Natural killer cell treated with Interleukin-12 subunit alpha and Interleukin-12 subunit beta and Interleukin-15 and Interleukin-18, amount 100 ng/mL, for 72 hours (primary cell): Measurements from ENCODE around the gene FHIP1A. TPM values are rescaled to one million over a fixed set of nuclear protein-coding genes. Genes with fewer than 3 reads are reported as not detected.
"Not testable (repeated sequence)": the region's sequence is repeated elsewhere in the genome, so short reads cannot be mapped to it uniquely, and the experiment has no call there.

Experiments used
- ATAC-seq, 2 donors: fragments of 150-1000 bp; cut with Tn5 transposase in 1 of 2; sonication (Bioruptor Pico), chemical (Tn5 transposase) in 1 of 2; 2 replicates each; pipeline ENCODE4 v1.10.0; 2021
- DNase-seq: peaks from one replicate; pipeline ENCODE4 v3.0.0; 2022; ENCODE audit warnings: low spot score
- H3K27ac Mint-ChIP-seq, 2 donors: 1 replicate in 1 of 2; 2 replicates in 1 of 2; pipeline ENCODE4 v1.8.0; 2022; ENCODE audit warnings: mixed read lengths in 2 of 2, mild to moderate bottlenecking in 1 of 2, moderate library complexity in 1 of 2
- H3K27me3 Mint-ChIP-seq, 2 donors: 1 replicate in 1 of 2; 2 replicates in 1 of 2; pipeline ENCODE4 v1.8.0; 2022; ENCODE audit warnings: mixed read lengths in 2 of 2
- H3K36me3 Mint-ChIP-seq: one replicate; pipeline ENCODE4 v1.8.0; 2022; ENCODE audit warnings: mixed read lengths
- H3K4me1 Mint-ChIP-seq, 2 donors: 1 replicate in 1 of 2; 2 replicates in 1 of 2; pipeline ENCODE4 v1.8.0; 2022; ENCODE audit warnings: low read depth in 2 of 2, mixed read lengths in 2 of 2, mild to moderate bottlenecking in 1 of 2
- H3K4me3 Mint-ChIP-seq: one replicate; pipeline ENCODE4 v1.8.0; 2022; ENCODE audit warnings: mixed read lengths
- H3K9me3 Mint-ChIP-seq: 2 replicates; pipeline ENCODE4 v1.8.0; 2022; ENCODE audit warnings: mixed read lengths
- total RNA-seq, 2 donors: library from RNA; stranded (reverse); gene quantifications; one replicate each; pipeline ENCODE4 v1.2.3, GENCODE V29; 2022

The FHIP1A gene
- total RNA-seq, 2 donors from 2014 or later: 0.12 to 0.39 TPM

- not testable (repeated sequence) for H3K4me3 Mint-ChIP-seq, H3K36me3 Mint-ChIP-seq, H3K27ac Mint-ChIP-seq, DNase-seq, ATAC-seq, H3K9me3 Mint-ChIP-seq
- Mint-ChIP-seq H3K4me1 (peaks cover 18 to 20% of the 10 kb centered on the region in 2 donors), H3K27me3 (peaks cover 23 to 31% of the 10 kb centered on the region in 2 donors)
Observed at GRCh38 chr4:151404802-151405201, 4.2 kb upstream of the FHIP1A start.

- Mint-ChIP-seq H3K27ac (no peak overlapping the region), H3K27me3 (peaks cover 29 to 52% of the 10 kb centered on the region in 2 donors), H3K9me3 (no peaks in the 10 kb centered on the region), H3K4me1 (peaks cover 22% of the 10 kb centered on the region in 2 donors), H3K36me3 (no peaks in the 10 kb centered on the region), H3K4me3 (no peak overlapping the region)
- no peak for ATAC-seq
- no peak for DNase-seq
Observed at GRCh38 chr4:151407018-151407417, 2.0 kb upstream of the FHIP1A start.

- Mint-ChIP-seq H3K36me3 (no peaks in the 10 kb centered on the region), H3K27ac (no peak overlapping the region), H3K9me3 (no peaks in the 10 kb centered on the region), H3K4me3 (peak overlapping the region; percentile 71), H3K4me1 (peaks cover 22% of the 10 kb centered on the region in 2 donors), H3K27me3 (peaks cover 29 to 54% of the 10 kb centered on the region in 2 donors)
- DNase-seq (no peak), ATAC-seq (peak; percentile 67 to 68)
Observed at GRCh38 chr4:151407466-151408379, 1.3 kb upstream of the FHIP1A start.

GRCh38 chr4:151408380-151408629, 671 bp upstream of the FHIP1A start:
- Mint-ChIP-seq H3K27ac (no peak overlapping the region), H3K9me3 (no peaks in the 10 kb centered on the region), H3K36me3 (no peaks in the 10 kb centered on the region), H3K27me3 (peaks cover 33 to 60% of the 10 kb centered on the region in 2 donors), H3K4me3 (peak overlapping the region; percentile 71), H3K4me1 (peaks cover 22% of the 10 kb centered on the region in 2 donors)
- no peak for DNase-seq
- no peak for ATAC-seq

- Mint-ChIP-seq H3K9me3 (no peaks in the 10 kb centered on the region), H3K4me3 (peak overlapping the region; percentile 67), H3K4me1 (peaks cover 22% of the 10 kb centered on the region in 2 donors), H3K27ac (no peak overlapping the region), H3K27me3 (peaks cover 35 to 60% of the 10 kb centered on the region in 2 donors), H3K36me3 (no peaks in the 10 kb centered on the region)
- ATAC-seq (no peak), DNase-seq (no peak)
Observed at GRCh38 chr4:151409470-151410313, 716 bp downstream of the FHIP1A start.

GRCh38 chr4:151415978-151416377, 7.0 kb downstream of the FHIP1A start:
- Mint-ChIP-seq H3K9me3 (peaks cover 3% of the 10 kb centered on the region), H3K36me3 (no peaks in the 10 kb centered on the region), H3K27ac (no peak overlapping the region), H3K27me3 (peaks cover 11 to 32% of the 10 kb centered on the region in 2 donors), H3K4me3 (no peak overlapping the region), H3K4me1 (no peaks in the 10 kb centered on the region)
- DNase-seq (no peak), ATAC-seq (no peak)

GRCh38 chr4:151417164-151417571, 8.2 kb downstream of the FHIP1A start:
- Mint-ChIP-seq H3K9me3 (peaks cover 3% of the 10 kb centered on the region), H3K4me1 (no peaks in the 10 kb centered on the region), H3K27me3 (peaks cover 11 to 31% of the 10 kb centered on the region in 2 donors), H3K36me3 (no peaks in the 10 kb centered on the region), H3K27ac (no peak overlapping the region), H3K4me3 (no peak overlapping the region)
- ATAC-seq: no peak
- no peak for DNase-seq

GRCh38 chr4:151417766-151418376, 8.9 kb downstream of the FHIP1A start:
- Mint-ChIP-seq H3K4me3 (no peak overlapping the region), H3K9me3 (peaks cover 3% of the 10 kb centered on the region), H3K27me3 (peaks cover 9 to 28% of the 10 kb centered on the region in 2 donors), H3K36me3 (no peaks in the 10 kb centered on the region), H3K27ac (no peak overlapping the region), H3K4me1 (no peaks in the 10 kb centered on the region)
- DNase-seq: no peak
- no peak for ATAC-seq

GRCh38 chr4:151418385-151418784, 9.4 kb downstream of the FHIP1A start:
- Mint-ChIP-seq H3K9me3 (peaks cover 3% of the 10 kb centered on the region), H3K4me1 (no peaks in the 10 kb centered on the region), H3K27me3 (peaks cover 6 to 24% of the 10 kb centered on the region in 2 donors), H3K36me3 (no peaks in the 10 kb centered on the region), H3K4me3 (no peak overlapping the region), H3K27ac (no peak overlapping the region)
- DNase-seq (no peak), ATAC-seq (no peak)

- H3K27ac Mint-ChIP-seq: no peak overlapping the region
- H3K9me3 Mint-ChIP-seq: peaks cover 3% of the 10 kb centered on the region
- H3K4me1 Mint-ChIP-seq: no peaks in the 10 kb centered on the region
- H3K27me3 Mint-ChIP-seq: peaks cover 6 to 24% of the 10 kb centered on the region in 2 donors
- DNase-seq (no peak), ATAC-seq (no peak)
- H3K4me3 Mint-ChIP-seq: no peak overlapping the region
- H3K36me3 Mint-ChIP-seq: no peaks in the 10 kb centered on the region
Observed at GRCh38 chr4:151418856-151419255, 9.9 kb downstream of the FHIP1A start.

- Mint-ChIP-seq H3K36me3 (no peaks in the 10 kb centered on the region), H3K27ac (no peak overlapping the region), H3K4me1 (no peaks in the 10 kb centered on the region), H3K9me3 (peaks cover 3% of the 10 kb centered on the region), H3K4me3 (no peak overlapping the region), H3K27me3 (peaks cover 11 to 35% of the 10 kb centered on the region in 2 donors)
- ATAC-seq (no peak), DNase-seq (no peak)
Observed at GRCh38 chr4:151420250-151420807, 11.4 kb downstream of the FHIP1A start.

GRCh38 chr4:151422854-151423253, 13.9 kb downstream of the FHIP1A start:
- no peaks in the 10 kb centered on the region for H3K4me1 Mint-ChIP-seq
- DNase-seq (no peak), ATAC-seq (no peak)
- H3K27ac Mint-ChIP-seq: no peak overlapping the region
- H3K27me3 Mint-ChIP-seq: peaks cover 13 to 35% of the 10 kb centered on the region in 2 donors
- peaks cover 3% of the 10 kb centered on the region for H3K9me3 Mint-ChIP-seq
- H3K4me3 Mint-ChIP-seq: no peak overlapping the region
- H3K36me3 Mint-ChIP-seq: no peaks in the 10 kb centered on the region

- Mint-ChIP-seq H3K36me3 (no peaks in the 10 kb centered on the region), H3K27ac (no peak overlapping the region), H3K27me3 (peaks cover 18 to 28% of the 10 kb centered on the region in 2 donors), H3K9me3 (no peaks in the 10 kb centered on the region), H3K4me1 (no peaks in the 10 kb centered on the region), H3K4me3 (no peak overlapping the region)
- no peak for DNase-seq
- no peak for ATAC-seq
Observed at GRCh38 chr4:151426513-151426912, 17.5 kb downstream of the FHIP1A start.
